ENCODE data around the gene GGTLC2.
"Not testable (repeated sequence)": the region's sequence is repeated elsewhere in the genome, so short reads cannot be mapped to it uniquely, and the experiment has no call there.

GGTLC2 gene

GRCh38 chr22:22644314-22644713 lies at the start of gene GGTLC2:
Gene GGTLC2 (plus strand): TSS chr22:22644614. CDS start chr22:22646346, 1,732 bp downstream.
- not testable (repeated sequence) for DNase-seq

GRCh38 chr22:22595001-22595835 lies 49.2 kb upstream of the GGTLC2 start:
- DNase-seq, result no peak

GRCh38 chr22:22598144-22598543 lies 46.3 kb upstream of the GGTLC2 start:
- DNase-seq, result no peak

GRCh38 chr22:22599248-22599647 lies 45.2 kb upstream of the GGTLC2 start:
- DNase-seq, result no peak

- no peak for DNase-seq
These were observed 43.7 kb upstream of the GGTLC2 start for GRCh38 chr22:22600531-22601261.

GRCh38 chr22:22603470-22603947 lies 40.9 kb upstream of the GGTLC2 start:
- no peak for DNase-seq

GRCh38 chr22:22604326-22605073 lies 39.9 kb upstream of the GGTLC2 start:
- no peak for DNase-seq

- no peak for DNase-seq
These were observed 39.4 kb upstream of the GGTLC2 start for GRCh38 chr22:22605074-22605404.

GRCh38 chr22:22608022-22608421 lies 36.4 kb upstream of the GGTLC2 start:
- DNase-seq, result not testable (repeated sequence)

- no peak for DNase-seq
These were observed 35.1 kb upstream of the GGTLC2 start for GRCh38 chr22:22609291-22609690.

- DNase-seq, result no peak
These were observed 31.9 kb upstream of the GGTLC2 start for GRCh38 chr22:22612516-22612915.

GRCh38 chr22:22614065-22614464 lies 30.3 kb upstream of the GGTLC2 start:
- DNase-seq, result no peak

- peak; percentile 3 for DNase-seq
These were observed 27.8 kb upstream of the GGTLC2 start for GRCh38 chr22:22616636-22617035.

- DNase-seq, result no peak
These were observed 26.0 kb upstream of the GGTLC2 start for GRCh38 chr22:22618448-22618847.

GRCh38 chr22:22618923-22619322 lies 25.5 kb upstream of the GGTLC2 start:
- no peak for DNase-seq

- no peak for DNase-seq
These were observed 24.5 kb upstream of the GGTLC2 start for GRCh38 chr22:22619765-22620414.

- DNase-seq, result not testable (repeated sequence)
These were observed 15.6 kb upstream of the GGTLC2 start for GRCh38 chr22:22628546-22629495.

- DNase-seq, result not testable (repeated sequence)
These were observed 13.2 kb upstream of the GGTLC2 start for GRCh38 chr22:22631223-22631652.

- DNase-seq, result not testable (repeated sequence)
These were observed 12.2 kb upstream of the GGTLC2 start for GRCh38 chr22:22632226-22632625.

- not testable (repeated sequence) for DNase-seq
These were observed 10.9 kb upstream of the GGTLC2 start for GRCh38 chr22:22633533-22633932.

GRCh38 chr22:22636260-22636659 lies 8.2 kb upstream of the GGTLC2 start:
- DNase-seq, result peak; percentile 15

Measured in CD4-positive, alpha-beta T cell treated with Interleukin-12 subunit alpha and Interleukin-12 subunit beta, for 1 hour (primary cell).